Activated CD8-positive, alpha-beta T cell treated with anti-CD3 and anti-CD28 coated beads for 36 hours (primary cell): Measurements from ENCODE around the gene TGFB2. TPM values are rescaled to one million over a fixed set of nuclear protein-coding genes. Genes with fewer than 3 reads are reported as not detected.

ENCODE experiments used
- ATAC-seq: fragments of 200-7000 bp; cut with Tn5 transposase; one replicate; pipeline ENCODE4 v1.10.0; 2021; ENCODE audit warnings: mild to moderate bottlenecking, moderate library complexity
- CTCF ChIA-PET: fragments of 350-600 bp; sonication (Branson Sonifier 250); formaldehyde crosslinking; loops from one replicate; lab custom pipeline; 2021; ENCODE audit warnings: antibody characterized with exemption; lab: Charles Lee
- POLR2A ChIA-PET: fragments of 350-600 bp; sonication (Branson Sonifier 250); formaldehyde crosslinking; loops from one replicate; lab custom pipeline; 2021; ENCODE audit warnings: antibody characterized with exemption; lab: Charles Lee
- DNase-seq: peaks from one replicate; pipeline ENCODE4 v3.0.0-alpha.2; 2020
- H3K27ac Mint-ChIP-seq: one replicate; pipeline ENCODE4 v1.8.0; 2021; ENCODE audit warnings: mild to moderate bottlenecking, mixed read lengths
- H3K27me3 Mint-ChIP-seq: one replicate; pipeline ENCODE4 v1.8.0; 2021; ENCODE audit warnings: mixed read lengths
- H3K36me3 Mint-ChIP-seq: one replicate; pipeline ENCODE4 v1.8.0; 2021; ENCODE audit warnings: low read depth, mixed read lengths
- H3K4me1 Mint-ChIP-seq: one replicate; pipeline ENCODE4 v1.8.0; 2021; ENCODE audit warnings: low read depth, mixed read lengths
- H3K4me3 Mint-ChIP-seq: one replicate; pipeline ENCODE4 v1.8.0; 2021; ENCODE audit warnings: mild to moderate bottlenecking, moderate library complexity, mixed read lengths
- H3K9me3 Mint-ChIP-seq: one replicate; pipeline ENCODE4 v1.8.0; 2021; ENCODE audit warnings: mixed read lengths
- intact Hi-C: fragments of 100-400 bp; cut with micrococcal nuclease; formaldehyde crosslinking; loops from one replicate; pipeline ENCODE4 v1.10.0; 2022
- total RNA-seq, 2 experiments: library from RNA; stranded (reverse); gene quantifications; one replicate each; pipeline ENCODE4 v1.2.3, GENCODE V29; 2021
- TF ChIP-seq, protein P1 (sequence below): fragments of 200-600 bp; IDR thresholded peaks from one replicate; pipeline ENCODE4 v1.8.0; 2022; ENCODE audit warnings: antibody characterized with exemption, mild to moderate bottlenecking

Gene TGFB2
- total RNA-seq, 2 experiments from 2014 or later: not detected

DNA sequence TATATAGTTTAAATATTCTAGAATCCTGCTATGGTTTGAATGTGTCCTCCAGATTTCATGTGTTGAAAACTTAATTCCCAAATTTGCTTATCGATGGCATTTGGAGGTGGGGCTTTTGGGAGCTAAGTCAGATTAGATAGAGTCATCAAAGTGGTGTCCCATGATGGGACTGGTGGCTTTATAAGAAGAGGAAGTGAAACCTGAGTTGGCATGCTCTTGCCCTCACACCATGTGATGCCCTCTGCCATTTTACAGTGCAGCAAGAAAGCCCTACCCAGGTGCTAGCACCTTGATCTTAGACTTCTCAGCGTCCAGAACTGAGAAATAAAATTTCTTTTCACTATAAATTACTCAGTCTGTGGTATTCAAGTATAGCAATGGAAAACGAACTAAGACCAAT, 111.3 kb downstream of the TGFB2 start:
- H3K4me1 Mint-ChIP-seq: no peaks in the 10 kb centered on the region
- ATAC-seq (no peak), DNase-seq (no peak)
- H3K36me3 Mint-ChIP-seq: no peaks in the 10 kb centered on the region
- POLR2A ChIA-PET: no interaction called here
- H3K4me3 Mint-ChIP-seq: no peak overlapping the region
- H3K27ac Mint-ChIP-seq: no peak overlapping the region
- intact Hi-C loops: no loop called here
- TF ChIP-seq, protein P1, sequence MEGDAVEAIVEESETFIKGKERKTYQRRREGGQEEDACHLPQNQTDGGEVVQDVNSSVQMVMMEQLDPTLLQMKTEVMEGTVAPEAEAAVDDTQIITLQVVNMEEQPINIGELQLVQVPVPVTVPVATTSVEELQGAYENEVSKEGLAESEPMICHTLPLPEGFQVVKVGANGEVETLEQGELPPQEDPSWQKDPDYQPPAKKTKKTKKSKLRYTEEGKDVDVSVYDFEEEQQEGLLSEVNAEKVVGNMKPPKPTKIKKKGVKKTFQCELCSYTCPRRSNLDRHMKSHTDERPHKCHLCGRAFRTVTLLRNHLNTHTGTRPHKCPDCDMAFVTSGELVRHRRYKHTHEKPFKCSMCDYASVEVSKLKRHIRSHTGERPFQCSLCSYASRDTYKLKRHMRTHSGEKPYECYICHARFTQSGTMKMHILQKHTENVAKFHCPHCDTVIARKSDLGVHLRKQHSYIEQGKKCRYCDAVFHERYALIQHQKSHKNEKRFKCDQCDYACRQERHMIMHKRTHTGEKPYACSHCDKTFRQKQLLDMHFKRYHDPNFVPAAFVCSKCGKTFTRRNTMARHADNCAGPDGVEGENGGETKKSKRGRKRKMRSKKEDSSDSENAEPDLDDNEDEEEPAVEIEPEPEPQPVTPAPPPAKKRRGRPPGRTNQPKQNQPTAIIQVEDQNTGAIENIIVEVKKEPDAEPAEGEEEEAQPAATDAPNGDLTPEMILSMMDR: no peak
- peaks cover 10% of the 10 kb centered on the region for H3K27me3 Mint-ChIP-seq
- CTCF ChIA-PET: no interaction called here
- no peaks in the 10 kb centered on the region for H3K9me3 Mint-ChIP-seq

- H3K36me3 Mint-ChIP-seq: no peaks in the 10 kb centered on the region
- H3K9me3 Mint-ChIP-seq: no peaks in the 10 kb centered on the region
- TF ChIP-seq, protein P1: no peak
- H3K27ac Mint-ChIP-seq: no peak overlapping the region
- intact Hi-C loops: no loop called here
- H3K4me3 Mint-ChIP-seq: no peak overlapping the region
- ChIA-PET CTCF (no interaction called here), POLR2A (no interaction called here)
- H3K27me3 Mint-ChIP-seq: peaks cover 4% of the 10 kb centered on the region
- DNase-seq (no peak), ATAC-seq (no peak)
- no peaks in the 10 kb centered on the region for H3K4me1 Mint-ChIP-seq
Observed at GRCh38 chr1:218459450-218459849, 114.3 kb downstream of the TGFB2 start.

DNA sequence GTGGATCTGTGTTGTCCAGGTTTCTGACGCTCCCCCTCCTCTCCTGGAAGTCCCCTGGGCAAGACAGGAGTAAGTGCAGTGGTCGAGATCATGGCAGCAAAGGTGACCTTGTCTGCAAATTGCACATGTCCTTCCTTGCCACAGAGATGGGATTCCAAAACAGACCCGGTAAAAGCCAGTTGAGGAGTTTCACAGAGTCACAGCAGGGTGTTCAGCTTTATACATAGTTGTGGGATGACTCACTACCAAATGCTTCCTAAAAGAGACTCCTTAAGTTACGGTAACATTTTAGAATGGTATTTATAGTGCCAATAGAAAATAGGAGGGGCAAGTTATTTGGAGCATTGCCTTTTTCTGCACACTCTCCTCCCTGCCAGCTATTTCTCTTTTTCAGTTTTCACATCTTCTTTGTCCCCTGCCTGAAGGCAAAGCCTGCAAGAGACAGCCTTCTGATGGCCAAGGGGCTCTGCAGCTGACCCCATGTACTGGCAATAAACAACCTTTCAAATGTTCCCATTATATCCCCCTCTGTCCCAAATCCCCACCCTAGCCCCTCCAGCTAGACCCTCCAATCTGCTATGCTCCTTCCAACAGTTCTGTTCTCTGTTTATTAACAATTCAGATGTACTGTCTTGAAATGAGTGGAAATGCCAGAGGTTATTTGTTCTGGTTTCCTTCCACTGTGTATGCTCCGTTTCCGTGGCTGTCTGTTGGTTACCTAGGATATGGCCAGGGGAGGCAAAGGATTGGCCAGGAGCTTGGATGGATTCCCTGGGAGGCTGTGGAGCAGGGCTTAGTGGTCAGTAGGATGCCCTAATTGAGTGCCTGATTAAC, 115.0 kb downstream of the TGFB2 start:
- H3K4me1 Mint-ChIP-seq: no peaks in the 10 kb centered on the region

DNA sequence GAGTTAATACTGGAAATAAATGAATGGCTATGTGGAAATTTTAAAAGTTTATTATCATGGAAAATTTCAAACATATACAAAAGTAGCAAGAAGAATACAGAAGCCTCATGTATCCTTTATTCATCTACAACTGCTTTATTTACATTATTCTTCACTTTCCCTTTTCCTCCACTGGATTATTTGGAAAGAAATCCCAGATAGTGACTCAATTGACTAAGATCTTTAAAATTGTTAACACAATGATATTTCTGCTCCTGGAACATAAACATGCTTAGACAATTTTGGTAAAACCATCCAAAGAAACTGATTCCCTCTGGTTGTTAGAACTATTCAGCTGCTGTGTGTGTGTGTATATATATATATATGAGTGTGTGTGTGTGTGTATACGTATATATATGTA, 116.2 kb downstream of the TGFB2 start:
- peaks cover 4% of the 10 kb centered on the region for H3K27me3 Mint-ChIP-seq
- DNase-seq (no peak), ATAC-seq (no peak)
- no peak overlapping the region for H3K27ac Mint-ChIP-seq
- CTCF ChIA-PET: no interaction called here
- H3K9me3 Mint-ChIP-seq: no peaks in the 10 kb centered on the region
- no peak overlapping the region for H3K4me3 Mint-ChIP-seq
- POLR2A ChIA-PET: no interaction called here
- no peaks in the 10 kb centered on the region for H3K4me1 Mint-ChIP-seq
- intact Hi-C loops: no loop called here
- TF ChIP-seq, protein P1: no peak
- H3K36me3 Mint-ChIP-seq: no peaks in the 10 kb centered on the region

More for the DNA sequence above, 115.0 kb downstream of the TGFB2 start:
- DNase-seq (no peak), ATAC-seq (no peak)
- TF ChIP-seq, protein P1: no peak
- H3K27ac Mint-ChIP-seq: no peak overlapping the region
- H3K27me3 Mint-ChIP-seq: peaks cover 4% of the 10 kb centered on the region
- POLR2A ChIA-PET: no interaction called here
- CTCF ChIA-PET: no interaction called here
- H3K9me3 Mint-ChIP-seq: no peaks in the 10 kb centered on the region
- H3K36me3 Mint-ChIP-seq: no peaks in the 10 kb centered on the region
- intact Hi-C loops: no loop called here
- no peak overlapping the region for H3K4me3 Mint-ChIP-seq

DNA sequence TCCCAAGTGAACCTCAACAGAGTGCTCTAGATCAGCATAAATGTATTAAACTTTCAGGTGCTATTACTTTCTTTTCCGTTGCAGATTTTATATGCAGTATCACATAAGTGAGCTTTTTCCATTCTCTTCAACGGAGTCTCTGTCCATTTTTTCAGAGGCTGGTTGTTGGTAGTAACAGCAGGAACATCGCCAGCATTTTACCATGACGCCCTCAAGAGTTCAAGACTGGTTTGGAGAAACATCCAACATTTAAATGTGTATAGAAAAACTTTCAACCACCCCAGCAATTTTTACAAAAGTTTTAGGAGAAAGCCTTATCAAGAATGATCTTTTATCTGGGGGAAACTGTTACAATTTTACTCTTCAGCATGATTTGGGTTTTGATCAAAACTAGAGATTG, 117.0 kb downstream of the TGFB2 start:
- Mint-ChIP-seq H3K27me3 (peaks cover 4% of the 10 kb centered on the region), H3K9me3 (no peaks in the 10 kb centered on the region), H3K36me3 (no peaks in the 10 kb centered on the region), H3K4me1 (no peaks in the 10 kb centered on the region), H3K4me3 (no peak overlapping the region), H3K27ac (no peak overlapping the region)
- ChIA-PET CTCF (no interaction called here), POLR2A (no interaction called here)
- TF ChIP-seq, protein P1: no peak
- intact Hi-C loops: no loop called here
- no peak for DNase-seq
- ATAC-seq: no peak
